ENCODE data around the gene XAF1.
"Not testable (repeated sequence)": the region's sequence is repeated elsewhere in the genome, so short reads cannot be mapped to it uniquely, and the experiment has no call there.

The XAF1 gene

DNA sequence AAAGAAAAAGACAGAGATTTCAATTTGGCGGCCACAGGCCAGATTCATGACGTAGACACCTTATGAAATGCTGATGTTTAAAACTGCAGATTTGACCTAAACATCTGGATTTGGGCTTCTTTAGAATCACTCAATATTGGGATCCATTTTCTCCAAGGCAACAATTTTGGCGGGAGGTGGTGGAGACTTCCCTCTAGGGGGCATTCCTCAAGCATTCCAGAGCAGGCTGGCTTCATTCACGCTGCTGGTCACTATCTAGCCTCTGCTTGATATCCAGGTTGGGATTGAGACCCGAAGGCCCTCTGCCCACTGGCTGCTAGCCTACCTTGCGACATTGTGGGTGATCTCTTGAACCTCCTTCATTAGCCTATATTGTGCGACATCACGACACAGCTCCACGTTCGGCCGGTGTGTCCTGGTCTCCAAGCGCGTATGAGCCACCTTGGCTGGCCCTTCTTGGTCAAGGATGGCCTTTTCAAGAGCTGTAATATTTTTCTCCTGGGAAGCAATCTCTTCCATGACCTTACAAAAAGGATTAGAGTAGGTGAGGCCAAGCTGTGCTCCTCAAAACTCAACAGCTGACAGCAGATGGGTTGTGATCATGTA lies 44.7 kb downstream of the XAF1 start:
- no peak for DNase-seq (ENCODE audit: low spot score)

DNA sequence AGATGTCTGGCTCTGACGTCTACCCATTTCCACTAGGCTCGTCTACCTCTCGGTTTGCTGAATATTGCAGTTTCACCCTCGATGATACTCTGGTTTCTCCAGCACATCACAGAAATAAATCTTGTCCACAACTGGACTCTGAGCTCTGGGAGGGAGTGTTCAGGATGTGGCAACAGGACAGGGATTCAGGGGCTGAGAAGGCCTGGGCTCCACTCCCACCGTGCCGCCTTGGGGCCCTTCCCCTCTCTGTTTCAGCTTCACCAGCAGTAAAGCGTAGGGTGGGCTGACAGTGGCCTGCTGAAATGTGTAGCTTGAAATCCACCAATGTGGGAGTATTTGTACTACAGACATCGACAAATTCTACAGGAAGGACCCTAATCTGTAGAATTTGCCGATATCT lies 55.7 kb downstream of the XAF1 start:
- DNase-seq (ENCODE audit: low spot score), result no peak

DNA sequence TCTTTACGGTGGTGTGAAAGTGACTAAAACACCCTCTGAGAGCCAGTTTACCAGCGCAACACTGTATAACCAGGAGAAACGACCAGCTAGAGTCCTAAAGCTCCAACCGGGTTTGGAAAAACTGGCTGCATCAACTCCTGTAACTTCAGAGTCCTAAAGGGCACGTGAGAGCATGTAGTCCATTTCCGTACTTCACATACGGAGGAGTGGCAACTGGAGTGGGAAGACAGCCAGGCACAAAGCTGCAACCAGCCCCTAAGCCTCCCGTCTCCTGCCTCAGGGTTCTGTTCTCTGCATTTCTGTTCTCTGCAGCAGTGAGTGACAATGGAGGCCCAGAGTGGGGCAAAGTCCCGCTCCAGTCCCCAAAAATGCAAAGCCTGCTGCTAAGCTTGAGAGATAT lies 56.4 kb downstream of the XAF1 start:
- DNase-seq (ENCODE audit: low spot score), result no peak

DNA sequence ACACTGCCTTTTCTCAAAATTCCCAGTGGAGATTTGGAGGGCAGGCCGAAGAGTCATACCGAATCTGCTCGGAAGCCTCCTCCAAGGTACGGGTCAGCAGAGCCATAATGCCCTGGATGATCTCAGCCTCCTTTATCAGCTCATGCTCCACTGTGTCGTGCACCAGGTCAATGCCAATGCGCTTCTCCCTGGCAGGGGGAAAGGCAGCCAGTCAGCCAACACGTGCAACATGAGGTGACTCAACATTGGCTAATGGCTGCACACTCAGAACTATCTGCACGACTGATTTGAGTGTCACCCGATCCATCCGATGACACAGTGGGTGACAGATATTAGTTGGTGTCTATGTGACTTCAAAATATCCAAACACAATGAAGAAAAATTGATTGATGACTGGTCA lies 59.9 kb downstream of the XAF1 start:
- no peak for DNase-seq (ENCODE audit: low spot score)

DNA sequence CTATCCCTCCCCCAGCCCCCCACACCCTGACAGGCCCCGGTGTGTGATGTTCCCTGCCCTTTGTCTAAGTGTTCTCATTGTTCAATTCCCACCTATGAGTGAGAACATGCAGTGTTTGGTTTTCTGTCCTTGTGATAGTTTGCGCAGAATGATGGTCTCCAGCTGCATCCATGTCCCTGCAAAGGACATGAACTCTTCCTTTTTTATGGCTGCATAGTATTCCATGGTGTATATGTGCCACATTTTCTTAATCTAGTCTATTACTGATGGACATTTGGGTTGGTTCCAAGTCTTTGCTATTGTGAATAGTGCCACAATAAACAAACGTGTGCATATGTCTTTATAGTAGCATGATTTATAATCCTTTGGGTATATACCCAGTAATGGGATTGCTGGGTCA lies 60.5 kb downstream of the XAF1 start:
- DNase-seq (ENCODE audit: low spot score), result not testable (repeated sequence)

DNA sequence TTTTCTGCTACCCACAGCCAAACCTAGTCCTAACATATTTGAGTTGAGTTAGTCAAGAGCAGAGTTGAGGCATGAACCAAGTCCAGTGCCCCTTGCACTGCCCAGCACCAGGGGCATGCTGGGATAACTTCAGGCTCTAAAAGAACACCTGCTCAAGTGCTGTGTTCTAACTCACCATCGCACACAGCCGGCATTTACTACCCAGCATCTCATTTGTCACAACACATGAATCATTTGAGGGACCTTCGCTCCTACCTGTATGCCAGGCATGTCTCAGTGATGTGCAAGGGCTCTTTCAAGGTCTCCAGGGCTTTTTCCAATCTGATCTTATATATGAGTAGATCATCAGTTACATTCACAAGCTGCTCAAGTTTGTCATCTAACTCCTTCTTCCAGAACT lies 63.1 kb downstream of the XAF1 start:
- DNase-seq (ENCODE audit: low spot score), result no peak

DNA sequence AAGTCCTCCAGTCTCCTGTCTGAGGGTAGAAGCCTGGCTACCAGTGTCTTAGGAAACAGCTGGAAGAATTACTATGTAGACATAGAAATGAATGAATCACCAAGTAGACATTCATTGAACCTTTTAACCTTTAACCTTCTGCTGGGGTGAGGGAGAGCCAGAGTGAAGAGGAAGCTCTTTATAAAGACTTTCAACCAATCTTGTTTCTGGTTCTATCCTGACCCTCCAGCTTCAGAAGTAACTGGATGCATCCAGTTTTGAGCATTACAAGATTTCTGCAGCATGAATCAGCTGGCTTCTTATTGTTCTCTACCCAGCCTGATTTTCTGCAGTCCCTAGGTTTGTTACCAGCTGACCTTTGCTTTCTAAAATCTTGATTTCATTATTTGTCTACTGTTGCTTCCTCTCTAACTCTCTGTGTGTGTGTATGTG lies 67.2 kb downstream of the XAF1 start:
- no peak for DNase-seq (ENCODE audit: low spot score)
